Sigmoid colon (tissue), 4 donors: Measurements from ENCODE around the gene TMEM143.
"Not testable (repeated sequence)": the region's sequence is repeated elsewhere in the genome, so short reads cannot be mapped to it uniquely, and the experiment has no call there.

Experiments
- CTCF ChIP-seq, 4 experiments: fragments of 450-650 bp in 3 of 4; fragments of 200-600 bp in 1 of 4; IDR thresholded peaks; one replicate each; pipeline ENCODE4 v1.5.1; 2016 to 2019; ENCODE audit warnings: antibody characterized with exemption in 4 of 4, mild to moderate bottlenecking in 3 of 4, moderate library complexity in 2 of 4
- POLR2A ChIP-seq, 2 donors: fragments of 450-650 bp; IDR thresholded peaks; one replicate each; pipeline ENCODE4 v1.6.1; 2016; ENCODE audit warnings: antibody characterized with exemption in 2 of 2, mild to moderate bottlenecking in 2 of 2, moderate library complexity in 2 of 2
- POLR2AphosphoS5 ChIP-seq, 4 donors: sonication (generic); formaldehyde crosslinking; IDR thresholded peaks; one replicate each; pipeline ENCODE4 v1.6.1; 2017; ENCODE audit warnings: antibody characterized with exemption in 4 of 4

DNA sequence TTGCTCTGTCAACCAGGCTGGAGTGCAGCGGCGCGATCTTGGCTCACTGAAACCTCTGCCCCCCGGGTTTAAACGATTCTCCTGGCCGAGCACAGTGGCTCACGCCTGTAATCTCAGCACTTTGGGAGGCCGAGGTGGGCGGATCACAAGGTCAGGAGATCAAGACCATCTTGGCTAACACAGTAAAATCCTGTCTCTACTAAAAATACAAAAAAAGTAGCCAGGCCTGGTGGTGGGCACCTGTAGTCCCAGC is 46.1 kb downstream of the TMEM143 start:
- TF ChIP-seq CTCF, POLR2AphosphoS5, POLR2A (IDR thresholded peaks at IDR 0.05): not testable (repeated sequence)
